NCI-H146 treated with DMSO at 0.1 percent for 48 hours (cell line): ENCODE measurements around the gene ESPL1.

Experiments
- DNase-seq: peaks from one replicate; lab custom pipeline; 2025; ENCODE audit not compliant: unreplicated experiment; lab: John Stamatoyannopoulos, UW

The ESPL1 gene

DNA sequence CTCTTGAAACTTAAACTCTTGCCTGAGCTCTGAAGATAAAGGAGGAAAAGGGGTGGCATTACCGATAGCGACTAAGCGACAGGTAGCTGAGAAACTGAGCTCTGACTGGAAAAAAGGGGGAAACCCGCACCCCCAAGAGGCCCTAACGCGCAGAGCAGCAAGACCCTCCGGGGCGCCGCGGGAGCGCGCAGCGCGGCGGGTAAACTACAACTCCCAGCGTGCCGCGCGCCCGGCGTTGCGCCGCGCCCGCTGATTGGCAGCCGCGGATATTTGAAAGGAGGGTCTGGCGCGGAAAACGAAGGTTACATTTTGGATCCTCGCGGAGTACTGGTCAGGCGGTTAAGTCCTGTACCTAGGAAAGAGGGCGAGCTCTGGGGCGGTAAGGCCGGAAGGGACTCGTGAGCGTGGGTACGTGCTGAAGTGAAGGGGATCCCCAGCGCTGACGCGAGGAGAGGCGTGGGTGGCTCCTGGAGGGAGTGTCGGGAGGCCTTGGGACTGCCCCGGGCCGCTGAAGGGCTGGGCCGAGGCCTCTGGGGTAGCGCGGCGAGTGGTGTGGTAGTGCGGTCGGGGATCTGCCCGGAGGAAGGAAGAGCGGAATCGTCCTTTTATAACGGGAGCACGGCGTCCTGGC lies at the start of gene ESPL1:
Gene ESPL1, plus strand, starts transcription at position 301 of the 631 bp plus-strand sequence. CDS start 468 bp downstream, outside the sequence.
- DNase-seq = peak; percentile 52

DNA sequence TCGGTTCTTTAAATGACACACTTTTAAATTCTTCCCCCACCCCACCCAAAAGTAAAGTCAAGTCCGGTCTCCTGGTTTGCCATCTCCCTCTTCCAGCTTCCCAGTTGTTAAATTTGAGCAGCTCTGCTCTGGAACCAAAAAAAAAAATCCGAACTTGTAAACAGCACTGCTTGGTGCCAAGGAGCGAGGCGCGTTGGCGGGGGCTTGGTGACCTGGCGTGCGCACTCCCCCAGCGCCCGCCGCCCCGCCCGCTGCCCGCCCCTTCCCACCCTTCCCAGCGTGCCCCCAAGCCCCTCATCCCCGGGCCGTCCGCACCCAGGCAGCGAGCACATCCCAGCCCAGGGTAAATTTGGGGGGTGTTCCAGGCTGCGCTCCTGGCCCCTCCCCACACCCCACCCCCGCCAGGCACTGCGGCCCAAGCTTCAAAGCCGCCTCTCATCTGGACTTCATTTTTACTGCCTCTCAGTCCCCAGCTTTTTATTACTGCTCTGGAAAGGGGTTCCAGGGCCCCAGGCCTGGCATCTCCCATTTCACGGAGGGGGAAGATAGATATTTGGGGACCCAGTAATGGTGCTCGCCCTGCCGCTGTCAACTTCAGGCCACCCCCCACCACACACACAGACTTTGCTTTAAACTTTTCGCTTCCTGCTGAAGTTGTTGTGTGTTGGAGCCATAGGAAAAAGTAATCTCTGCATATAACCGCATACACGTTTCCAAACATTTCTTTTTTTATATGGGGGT lies 49.4 kb upstream of the ESPL1 start:
- DNase-seq = no peak

DNA sequence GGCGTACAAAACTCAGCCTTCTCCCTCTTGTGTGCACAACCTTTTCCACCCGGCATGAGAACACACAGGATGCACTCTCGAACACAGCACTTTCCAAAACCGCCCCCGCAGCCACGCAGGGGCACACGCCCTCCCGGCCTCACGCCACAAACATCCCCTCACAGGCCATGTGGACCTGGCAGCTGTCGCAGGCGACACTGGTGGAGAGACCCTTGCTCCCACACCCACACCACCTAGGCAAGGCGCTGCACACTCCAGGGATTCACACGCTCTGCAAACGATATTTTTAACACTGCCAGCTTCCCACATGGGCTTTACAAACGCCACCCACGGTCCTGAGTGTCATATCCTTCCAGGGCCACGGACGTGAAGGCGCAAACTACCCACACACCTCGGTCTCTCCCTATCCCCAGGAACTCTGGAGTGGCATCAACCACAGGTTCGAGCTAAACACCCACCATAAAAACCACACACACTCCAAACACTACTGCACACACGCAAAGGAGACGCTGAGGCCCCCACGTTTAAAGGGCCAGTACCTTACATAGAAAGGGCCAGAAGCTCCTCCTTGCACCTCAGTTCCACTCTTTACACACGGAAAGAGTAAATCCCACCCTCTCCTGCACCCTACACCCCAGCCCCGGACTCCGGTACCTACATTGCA lies 48.7 kb upstream of the ESPL1 start:
- DNase-seq = no peak

DNA sequence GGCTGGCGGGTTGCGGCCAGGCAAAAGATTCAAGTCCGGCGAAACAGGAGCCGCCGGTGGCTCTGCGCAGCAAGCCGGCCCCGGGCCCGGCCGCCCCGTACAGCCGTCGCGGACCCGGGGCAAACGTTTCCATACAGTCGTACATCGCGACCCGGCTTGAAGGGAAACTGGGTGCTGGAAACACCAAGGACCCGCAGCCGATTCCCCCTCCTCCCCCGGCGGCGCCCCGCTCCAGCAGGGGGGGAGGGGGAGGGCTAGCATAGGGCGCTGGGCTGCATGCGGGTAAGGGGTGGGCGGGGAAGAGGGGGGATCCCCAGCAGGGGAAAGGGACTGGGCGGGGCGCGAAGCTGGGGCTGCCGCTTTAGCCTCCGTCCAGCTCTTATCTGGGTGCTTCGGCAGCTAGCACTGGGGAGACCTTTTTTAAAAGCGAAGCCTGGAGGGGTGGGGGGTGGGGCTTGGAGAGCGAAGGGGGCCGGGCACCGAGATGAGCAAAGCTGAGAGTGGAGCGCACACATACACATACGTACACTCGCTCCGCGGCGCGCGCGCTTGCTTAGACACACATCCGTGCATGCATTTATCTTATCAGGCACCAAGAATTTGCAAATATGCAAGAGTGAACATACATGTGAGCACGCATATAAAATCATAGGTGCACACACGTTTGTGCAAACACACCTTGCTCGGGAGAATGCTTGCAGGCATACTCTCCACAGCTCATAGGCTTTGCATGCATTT lies 48.0 kb upstream of the ESPL1 start:
- no peak for DNase-seq

DNA sequence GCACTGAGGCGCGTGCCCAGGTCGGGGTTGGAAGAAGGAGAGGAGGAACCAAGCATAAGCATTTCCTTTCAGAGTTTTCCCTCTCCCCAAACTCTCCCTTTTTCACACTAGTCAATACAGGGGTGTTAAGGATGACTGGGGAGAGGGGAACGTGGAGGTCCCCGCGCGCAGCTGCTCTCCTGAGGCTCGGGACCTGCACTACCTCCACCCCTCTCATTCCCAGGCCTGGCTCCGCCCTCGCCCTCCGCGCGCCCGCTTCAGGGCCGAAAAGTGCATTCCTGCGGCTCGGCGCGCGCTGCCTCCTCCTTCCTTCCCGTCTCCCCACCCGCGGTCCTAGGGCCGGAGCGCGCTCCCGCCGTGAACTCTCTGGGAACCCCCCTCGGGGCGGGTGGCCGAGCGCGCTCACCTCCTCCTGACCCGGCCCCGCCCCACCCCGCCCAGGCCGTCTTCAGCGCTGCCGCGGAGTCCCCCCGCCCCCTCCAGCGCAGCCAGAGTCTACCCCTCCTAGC lies 47.4 kb upstream of the ESPL1 start:
- DNase-seq = peak; percentile 82

DNA sequence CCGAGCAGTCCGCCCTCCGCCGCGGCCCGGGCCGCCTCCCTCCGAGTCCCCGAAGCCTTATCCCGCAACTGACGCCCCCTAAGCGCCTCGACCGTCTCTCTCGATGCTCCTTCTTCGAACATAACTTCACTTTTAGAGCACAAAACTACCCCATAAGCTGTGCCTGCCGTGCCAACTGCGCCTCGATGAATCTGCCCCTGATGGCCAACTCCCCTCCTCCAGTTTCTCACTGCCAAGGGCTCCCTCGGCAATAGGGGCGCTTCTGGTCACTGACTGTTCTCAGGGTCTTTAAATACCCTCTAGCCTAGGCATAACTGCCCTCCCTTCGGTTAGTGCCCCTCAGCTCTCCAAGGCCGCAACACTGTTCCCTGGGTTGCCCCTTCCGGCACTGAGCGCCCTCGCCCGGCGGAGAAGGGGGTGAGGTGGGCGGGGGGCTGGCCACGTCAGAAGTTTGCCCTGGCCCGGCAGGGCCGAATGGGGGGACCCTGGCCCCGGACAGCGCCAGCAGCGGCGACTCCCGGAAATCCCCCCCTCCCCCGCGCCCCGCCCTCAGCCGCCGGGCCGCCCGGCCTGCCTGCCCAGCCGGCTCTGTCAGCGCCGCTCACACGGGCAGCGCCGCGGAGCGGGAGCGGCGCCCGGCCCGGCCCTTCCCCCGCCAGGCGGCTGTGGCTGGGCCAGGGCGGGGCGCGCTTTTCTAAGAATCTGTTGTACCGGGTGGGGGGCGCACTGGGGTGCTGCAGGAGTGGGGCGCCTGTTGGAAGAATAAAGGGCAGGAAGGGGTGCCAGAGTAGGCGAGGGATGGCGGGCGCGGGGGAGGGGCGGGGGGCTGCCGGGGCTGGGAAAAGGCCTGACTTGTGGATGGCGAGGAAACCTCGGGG lies 46.7 kb upstream of the ESPL1 start:
- no peak for DNase-seq

DNA sequence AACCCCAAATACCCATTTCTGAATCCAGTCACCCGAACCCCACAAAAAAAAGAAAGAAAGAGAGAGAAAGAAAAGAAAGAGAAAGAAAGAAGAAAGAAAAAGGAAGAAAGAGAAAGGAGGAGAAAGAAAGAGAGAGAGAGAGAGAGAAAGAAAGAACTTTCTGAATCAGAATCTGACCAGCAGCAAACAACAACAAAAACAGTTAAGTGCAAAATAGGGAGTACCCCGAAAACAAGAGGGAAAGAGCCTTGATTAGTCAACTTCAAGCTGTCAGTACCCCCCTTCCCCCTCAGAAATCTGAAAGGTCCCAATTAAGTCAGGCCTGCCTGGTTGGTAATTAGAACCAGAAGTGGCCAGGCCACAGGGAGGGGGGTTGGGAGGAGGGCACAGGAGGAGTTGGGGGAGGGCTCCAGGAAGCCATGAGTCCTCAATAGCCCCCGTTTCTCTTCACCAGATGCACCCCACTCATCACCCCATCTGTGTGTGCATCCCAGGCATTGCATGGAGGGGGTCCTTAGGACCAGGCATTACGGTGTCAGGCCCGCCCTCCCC lies 45.9 kb upstream of the ESPL1 start:
- no peak for DNase-seq

DNA sequence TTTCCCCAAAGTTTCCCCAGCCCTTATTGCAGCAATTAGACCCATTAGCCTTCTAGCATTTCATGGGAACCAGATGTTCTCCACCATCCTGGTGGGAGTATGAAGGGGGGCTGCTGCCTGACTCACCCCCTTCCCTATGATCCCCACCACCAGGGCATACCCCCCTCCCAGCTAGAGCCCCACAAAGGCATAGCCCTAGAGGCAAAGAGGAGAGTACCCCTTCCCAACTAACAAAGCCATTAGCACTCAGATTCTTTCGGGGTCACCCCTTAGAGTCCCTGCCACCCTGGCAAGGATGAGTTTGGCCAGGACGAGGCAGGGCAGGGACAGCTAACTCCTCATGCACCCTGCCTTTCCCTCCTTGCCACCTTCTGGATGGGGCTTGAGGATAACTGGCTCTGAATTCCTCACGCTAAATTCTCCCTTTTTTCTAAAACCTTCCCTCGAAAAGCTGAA lies 45.3 kb upstream of the ESPL1 start:
- no peak for DNase-seq

DNA sequence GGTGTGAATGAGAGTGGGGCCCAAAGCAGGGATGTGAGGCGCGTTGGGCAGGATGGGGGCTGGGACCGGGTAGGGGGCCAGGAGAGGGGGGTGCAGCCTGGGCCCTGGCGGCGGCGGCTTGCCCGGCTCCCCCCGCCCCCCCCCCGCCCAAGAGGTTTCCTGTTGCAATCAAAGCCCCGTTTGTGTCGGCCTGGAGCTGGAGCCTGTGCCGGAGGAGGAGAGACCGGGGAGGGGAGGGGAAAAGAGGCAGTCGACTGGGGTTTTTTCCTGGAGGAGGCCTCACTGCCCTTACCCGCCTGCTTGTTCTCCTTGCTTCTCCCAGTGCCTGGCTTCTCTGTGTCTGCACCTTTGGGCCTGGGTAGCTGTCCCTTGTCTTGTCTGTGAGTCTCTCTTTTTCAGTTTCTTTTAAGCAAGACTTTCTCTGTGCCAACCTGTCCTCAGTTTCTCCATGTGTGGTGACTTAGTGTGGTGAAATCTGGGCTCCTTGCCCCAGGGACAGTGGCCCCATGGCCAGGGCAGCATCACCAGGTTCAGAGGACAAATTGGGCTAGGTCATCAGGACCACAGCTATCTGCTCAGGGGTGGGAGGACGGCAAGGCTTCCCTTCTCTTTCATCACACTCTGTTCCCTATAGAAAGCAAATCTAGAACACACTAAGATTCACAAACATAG lies 44.6 kb upstream of the ESPL1 start:
- DNase-seq = no peak

DNA sequence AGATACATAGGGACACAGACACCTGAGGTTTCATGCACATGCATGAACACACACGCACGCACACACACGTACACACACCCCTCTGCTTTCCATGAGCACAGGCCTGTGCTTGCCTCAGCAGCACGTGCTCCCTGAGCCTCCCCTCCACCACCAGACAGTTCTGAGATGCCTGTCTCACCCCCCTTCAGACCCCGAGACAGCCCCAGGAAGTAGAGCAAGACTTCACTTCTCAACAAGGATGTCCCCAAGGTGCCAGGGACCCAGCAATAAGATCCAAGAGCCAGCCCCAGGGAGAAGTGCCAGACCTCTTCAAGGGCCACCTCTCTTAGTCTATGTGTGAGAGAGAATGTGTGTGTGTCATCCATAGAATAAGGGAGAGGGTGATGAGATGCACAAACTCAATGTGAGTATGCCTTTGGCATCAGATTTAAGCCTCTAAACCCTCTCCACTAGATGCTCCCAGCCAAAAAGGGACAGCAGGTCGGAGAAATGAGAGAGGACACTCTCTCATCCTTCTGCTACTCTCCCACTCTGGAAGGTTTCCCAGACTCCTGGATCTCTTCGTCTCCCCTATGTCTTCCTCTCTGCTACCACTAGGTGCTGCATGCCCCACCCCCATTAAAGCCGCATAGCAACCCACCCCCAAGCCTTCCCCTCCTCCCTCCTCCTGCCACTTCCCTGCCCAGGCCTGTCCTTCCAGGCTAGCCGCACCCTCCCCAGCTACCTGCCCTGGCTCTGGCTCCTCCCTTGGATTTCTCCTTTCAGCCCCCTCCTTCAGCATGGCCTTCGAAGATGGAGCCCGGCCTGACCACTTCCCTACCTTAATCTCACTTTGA lies 43.8 kb upstream of the ESPL1 start:
- DNase-seq = no peak

DNA sequence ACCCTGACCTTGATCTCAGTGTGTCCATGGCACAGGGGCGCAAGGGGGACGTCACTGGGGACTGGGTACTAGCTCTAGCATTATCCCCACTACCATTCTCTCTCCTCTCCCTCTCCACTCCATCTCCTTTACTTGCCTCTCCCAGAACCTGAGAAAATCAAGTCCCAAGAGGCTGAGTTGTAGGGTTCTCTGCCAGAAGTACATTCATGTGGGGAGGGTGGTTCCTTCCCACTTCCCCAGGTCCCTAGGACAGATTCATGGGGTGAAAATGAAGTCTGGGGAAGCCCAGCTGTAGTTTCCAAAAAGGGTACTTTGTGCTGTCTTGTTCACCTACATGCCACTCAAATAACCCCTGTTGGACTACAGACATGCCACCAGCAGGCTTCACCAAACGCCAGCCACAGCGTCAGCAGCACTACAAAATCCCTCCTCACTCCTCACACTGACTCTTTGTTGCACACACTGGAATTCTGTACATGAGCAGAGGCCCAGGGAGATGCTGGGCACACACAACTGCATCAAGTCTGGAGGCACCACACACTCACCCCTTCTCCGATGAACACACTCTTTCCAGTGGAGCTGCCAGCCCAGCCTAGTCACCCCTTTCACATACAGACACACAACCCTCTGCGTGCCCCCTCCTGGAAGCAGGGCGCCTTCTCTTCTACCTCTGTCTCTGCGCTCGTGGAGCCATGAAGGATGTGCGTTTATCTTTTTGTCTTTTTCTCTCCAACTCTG lies 43.0 kb upstream of the ESPL1 start:
- no peak for DNase-seq

DNA sequence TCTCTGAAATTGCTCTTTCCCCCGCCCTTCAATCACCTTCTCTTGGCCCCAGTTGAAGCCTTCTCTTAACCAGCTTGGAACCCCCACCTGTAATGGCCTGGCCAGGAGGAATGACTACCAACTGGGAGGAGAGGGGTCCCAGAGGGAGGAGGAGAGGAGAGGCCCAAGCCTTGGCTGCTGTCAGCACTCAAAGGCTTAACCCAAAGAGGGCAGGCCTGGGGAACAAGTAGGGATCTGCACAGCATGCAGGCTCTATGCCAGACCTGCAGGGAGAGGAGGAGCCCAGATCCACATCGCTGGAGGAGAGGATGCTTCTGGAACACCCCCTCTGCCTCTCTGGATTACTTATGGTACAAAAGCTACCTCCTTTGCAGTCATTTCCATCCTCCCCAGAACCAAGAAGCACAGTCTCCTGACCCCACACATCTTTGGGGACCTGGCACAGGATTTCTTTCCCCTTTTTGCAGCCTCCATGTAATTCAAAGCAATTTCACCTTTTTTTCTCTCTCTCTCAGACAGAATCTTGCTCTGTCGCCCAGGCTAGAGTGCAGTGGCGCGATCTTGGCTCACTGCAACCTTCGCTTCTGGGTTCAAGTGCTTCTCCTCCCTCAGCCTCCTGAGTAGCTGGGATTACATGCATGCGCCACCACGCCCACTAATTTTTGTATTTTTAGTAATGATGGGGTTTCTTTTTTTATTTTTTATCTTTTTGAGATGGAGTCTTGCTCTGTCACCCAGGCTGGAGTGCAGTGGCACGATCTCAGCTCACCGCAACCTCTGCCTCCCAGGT lies 42.3 kb upstream of the ESPL1 start:
- DNase-seq = no peak

DNA sequence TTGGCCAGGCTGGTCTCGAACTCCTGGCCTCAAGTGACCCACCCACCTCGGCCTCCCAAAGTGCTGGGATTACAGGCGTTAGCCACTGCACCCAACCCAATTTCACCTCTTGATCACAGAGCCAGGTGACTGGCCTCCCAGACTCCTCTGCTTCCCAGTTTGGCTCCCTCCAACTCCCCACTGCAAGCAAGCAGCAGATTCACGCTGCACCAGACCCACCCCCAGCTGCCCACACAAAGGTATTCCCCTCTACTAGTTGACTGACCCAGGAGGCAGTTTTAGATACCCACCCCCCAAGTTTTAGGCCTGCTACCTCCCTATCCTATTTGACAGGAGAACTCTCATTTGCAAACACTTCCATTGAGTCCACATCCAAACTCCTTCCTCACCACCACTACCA lies 41.3 kb upstream of the ESPL1 start:
- DNase-seq = no peak

DNA sequence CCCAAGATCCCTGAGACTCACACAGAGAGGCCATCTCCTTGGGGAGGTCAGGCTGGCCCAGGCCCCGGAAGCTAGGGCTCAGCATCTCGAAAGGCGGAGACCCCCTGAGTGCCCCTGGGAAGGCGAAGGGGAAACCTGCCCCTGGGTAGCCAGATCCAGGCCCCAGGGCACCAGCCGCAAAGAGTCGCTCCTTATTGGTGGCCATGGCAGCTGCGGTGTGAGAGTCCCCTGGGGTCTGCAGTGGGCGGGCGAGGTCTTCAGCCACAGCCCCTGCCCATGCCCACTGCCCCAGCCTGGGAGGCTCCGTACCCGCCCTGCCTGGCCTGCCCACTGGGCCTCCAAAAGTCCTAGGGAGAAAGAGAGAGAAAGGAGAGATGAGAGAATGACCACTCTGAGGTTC lies 40.8 kb upstream of the ESPL1 start:
- DNase-seq = no peak

DNA sequence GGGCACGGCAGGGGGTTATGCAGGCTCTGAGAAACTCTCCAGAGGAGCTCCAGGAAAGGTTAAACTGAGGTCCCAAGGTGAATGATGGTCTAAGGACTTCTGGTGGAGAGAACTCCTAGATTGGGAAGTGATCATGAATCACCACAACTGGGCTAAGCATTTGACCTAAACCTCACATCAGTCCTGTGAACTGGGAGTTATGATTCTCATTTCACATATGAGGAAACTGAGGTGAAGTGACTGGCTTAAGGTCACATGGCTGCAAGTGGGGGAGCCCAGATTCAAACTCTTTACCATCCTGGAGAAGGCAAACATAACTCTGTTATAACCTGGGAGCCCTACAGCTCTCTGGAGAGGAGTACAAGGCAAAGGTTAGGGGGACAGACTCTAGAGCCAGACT lies 40.3 kb upstream of the ESPL1 start:
- DNase-seq = no peak

DNA sequence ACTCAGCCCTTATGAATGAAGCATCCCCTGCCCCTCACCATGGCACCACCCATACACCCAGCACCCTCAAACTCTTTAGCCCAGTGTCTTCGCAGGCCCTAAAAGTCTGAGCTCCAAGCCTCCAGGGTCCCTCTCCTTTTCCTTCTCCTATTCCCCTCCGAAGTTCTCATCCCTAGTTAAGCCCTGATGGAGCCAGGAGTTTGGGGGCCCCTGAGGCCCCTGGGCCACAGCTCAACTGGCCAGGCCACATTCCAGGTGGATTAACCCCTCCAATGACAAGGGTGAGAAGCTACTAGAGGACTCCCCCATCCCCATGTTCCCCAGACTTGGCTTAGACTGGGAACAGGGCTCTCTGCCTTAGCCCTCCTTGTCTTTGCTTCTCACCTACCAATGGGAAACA lies 38.6 kb upstream of the ESPL1 start:
- DNase-seq = no peak
